Effector CD8-positive, alpha-beta T cell (primary cell): ENCODE measurements around the gene ITIH3.

ENCODE experiments used
- DNase-seq: peaks from one replicate; lab custom pipeline; 2025; lab: John Stamatoyannopoulos, UW

The ITIH3 gene

DNA sequence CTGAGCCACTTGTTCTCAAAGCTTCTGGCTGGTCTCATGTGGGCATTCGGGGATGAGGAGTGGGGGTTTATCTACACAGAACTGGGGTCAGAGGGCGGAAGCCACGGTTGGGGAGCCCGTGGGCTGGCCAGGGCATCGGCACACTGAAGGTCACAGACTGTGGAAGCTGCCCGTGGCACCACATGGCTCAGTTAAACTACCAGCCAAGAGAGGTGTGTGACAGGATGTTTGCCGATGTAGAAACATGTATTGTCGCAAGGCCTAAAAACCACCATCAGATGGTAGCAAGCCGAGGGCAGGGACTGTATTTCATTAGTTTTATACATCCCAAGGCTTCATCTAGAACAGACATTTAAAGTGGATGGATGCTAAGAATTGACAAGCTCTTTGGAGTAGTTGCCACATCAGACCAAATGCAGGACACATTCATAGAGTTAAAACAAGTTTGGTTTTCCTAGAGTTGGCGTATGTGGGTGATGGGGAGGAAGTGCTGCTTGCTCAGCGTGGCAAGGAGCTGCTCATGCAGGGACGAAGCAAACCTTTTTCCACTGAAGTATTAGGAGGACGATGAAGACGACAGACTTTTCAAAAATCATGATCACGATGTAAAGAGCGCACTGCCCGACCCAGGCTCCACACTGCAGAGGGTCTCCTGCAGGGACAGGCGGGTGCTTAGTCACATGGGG is 49.8 kb downstream of the ITIH3 start:
- no peak for DNase-seq

DNA sequence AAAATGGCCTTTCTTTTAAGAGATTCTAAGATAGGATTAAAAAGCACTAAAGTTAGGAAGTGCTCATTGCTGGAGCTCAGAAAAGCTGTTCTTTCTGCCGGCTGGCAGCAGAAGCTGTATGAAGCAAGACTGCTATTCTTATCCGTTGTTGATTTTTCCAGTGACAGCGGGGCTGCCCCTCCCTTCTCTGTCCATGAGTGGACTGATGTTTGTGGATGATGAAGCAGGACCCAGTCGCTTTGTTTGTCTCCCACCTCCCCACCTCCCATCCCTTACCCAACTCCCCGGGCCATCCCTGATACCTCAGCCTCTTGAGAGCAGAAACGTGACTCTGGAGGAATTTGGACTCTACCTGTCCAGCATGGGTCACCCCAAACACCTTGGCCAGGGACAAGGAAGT is 50.6 kb downstream of the ITIH3 start:
- no peak for DNase-seq

GRCh38 chr3:52845691-52846431 is 51.3 kb downstream of the ITIH3 start:
- no peak for DNase-seq

DNA sequence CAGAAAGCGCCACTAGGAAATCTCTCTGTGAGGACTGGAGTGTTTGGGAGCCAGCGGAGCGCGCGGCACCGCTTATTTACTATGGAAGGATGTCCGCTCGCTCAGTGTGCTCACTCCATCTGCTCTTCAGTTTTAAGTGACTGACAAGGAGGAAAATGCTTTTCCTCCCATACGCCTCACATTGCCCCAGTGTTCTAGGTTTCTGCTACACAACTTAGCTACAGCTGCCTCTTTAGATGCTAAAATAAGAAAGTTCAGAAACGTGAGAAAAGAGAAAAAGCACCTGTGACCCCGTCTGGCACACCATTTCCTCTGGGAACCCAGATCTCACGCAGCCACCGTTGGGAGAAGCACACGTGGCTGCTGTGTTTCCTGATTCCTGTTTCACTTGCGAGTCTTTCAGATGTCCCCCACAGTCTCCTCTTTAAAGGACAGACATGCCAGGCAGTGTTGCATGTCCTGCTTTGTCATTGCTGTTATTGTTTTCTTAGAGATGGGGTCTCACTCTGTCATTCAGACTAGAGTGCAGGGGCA is 51.9 kb downstream of the ITIH3 start:
- DNase-seq = no peak

- no peak for DNase-seq
Observed at GRCh38 chr3:52847241-52847640, 52.6 kb downstream of the ITIH3 start.

DNA sequence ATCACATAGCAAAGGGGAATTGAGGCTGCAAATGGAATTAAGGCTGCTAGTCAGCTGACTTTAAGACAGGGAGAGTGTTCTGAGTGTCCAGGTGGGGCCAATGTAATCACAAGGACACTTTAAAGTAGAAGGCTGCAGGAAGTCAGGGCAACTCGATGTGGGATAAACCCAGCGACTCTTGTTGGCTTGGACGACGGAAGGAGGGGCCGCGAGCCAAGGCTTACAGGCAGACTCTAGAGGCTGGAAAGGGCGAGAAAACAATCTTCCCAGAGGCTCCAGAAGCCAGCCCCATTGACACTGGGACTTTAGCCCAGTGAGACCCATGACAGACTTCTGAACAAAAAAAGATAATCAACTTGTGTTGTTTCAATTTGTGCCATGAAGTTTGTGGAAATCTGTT is 53.1 kb downstream of the ITIH3 start:
- DNase-seq = no peak

DNA sequence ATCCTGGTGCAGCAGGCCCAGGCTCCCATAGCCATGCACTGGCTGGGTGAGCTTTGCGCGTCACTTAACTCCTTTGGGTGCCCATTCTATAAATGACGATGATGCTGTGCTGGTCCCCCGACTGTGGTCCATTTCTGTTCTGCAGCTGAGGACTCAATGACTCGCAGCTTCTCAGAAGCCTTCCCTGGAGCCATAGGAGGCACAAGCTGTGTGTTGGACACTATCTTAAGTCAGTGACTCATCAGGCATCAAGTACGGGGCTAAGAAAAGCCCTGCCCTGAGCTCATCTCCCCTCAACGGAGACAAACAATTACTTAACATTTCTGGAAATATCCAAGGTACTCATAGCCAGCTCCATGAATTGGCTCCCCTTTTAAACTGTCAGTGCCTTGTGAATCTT is 54.0 kb downstream of the ITIH3 start:
- DNase-seq = no peak

- DNase-seq = no peak
Observed at GRCh38 chr3:52849656-52850055, 55.1 kb downstream of the ITIH3 start.

DNA sequence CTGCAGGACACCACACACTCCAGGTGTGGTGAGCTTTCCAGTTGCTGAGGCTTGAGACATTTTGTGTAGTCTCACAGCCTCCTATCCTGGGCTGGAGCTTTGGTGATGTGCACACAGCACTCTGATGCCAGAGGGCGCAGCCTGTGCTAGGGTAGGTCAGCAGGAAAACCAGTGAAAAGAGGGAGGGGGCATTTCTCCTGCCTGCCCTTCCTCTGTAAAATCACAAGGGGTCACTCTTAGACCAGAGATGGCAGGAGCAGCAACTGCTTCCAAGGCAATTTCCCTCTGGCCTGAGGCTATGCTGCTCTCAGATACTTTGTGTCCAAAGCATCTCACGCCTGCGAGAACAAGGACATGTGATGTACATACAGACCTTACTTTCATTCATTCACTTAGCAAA is 56.8 kb downstream of the ITIH3 start:
- no peak for DNase-seq

DNA sequence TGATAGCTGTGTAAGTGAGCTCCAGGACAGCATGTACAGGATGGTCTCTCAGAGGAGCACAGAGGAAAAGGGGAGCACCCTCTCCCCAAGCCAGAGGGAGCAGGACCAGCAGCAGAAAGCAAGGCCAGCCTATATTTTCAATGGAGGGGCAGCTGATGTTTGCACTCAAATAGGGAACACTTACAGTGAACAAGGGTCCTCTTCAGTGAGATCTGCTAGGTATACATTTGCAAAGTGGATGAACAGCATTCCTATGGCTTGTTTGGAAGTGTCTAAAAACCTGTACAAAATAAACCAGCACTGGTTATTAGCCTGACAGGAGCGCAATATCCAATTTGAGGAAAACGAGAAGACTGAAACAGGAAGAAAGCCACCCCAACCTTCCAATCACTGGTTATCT is 57.8 kb downstream of the ITIH3 start:
- no peak for DNase-seq

GRCh38 chr3:52854013-52854412 is 59.4 kb downstream of the ITIH3 start:
- no peak for DNase-seq

DNA sequence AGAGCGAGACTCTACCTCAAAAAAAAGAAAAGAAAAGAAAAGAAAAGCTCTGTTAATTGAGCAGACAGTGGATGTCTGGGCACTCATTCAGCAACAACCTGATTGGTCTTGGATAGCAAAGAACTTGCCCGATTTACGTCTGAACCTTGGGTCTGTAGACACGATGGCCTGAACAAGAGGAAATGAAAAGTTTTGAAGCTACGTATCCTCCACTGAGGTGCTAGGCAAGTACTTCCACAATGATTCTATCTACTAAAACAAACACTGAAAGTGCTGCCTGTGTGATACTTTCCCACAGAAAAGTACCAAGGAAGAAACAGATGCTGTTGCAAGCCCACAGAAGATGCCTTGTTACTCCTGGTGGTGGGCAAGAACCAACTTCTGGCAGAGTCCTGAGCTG is 62.1 kb downstream of the ITIH3 start:
- no peak for DNase-seq

DNA sequence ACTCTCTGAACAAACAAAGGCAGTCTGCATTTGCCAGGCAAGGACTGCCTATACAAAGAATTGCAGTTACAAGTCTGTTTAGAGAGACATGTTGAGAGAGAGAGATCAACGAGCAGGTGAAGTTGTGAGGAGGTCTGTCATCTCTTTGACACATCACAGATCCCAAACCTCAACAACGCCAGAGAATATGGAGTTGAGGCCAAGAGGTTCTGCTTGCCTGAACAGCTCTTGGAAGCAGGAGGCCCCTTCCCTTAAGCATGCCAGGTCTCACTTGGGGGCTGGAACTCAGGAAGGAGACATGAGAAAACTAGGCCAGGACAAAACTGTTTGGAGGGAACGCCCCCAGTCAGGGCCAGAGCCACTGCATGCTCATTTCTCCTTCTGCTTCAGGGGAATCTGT is 62.5 kb downstream of the ITIH3 start:
- no peak for DNase-seq

- no peak for DNase-seq
Observed at GRCh38 chr3:52857864-52858263, 63.3 kb downstream of the ITIH3 start.
